Upper lobe of left lung (tissue), 6 donors: Measurements from ENCODE around the gene FGF9. TPM values are rescaled to one million over a fixed set of nuclear protein-coding genes. Genes with fewer than 3 reads are reported as not detected.
A peak's percentile ranks its signal among the peaks of the same experiment; 100 is the strongest.

Source experiments
- ATAC-seq, 2 donors: fragments of 200-7000 bp; cut with Tn5 transposase; one replicate each; pipeline ENCODE4 v1.9.1; 2022; ENCODE audit warnings: mild to moderate bottlenecking in 2 of 2, moderate library complexity in 2 of 2; ENCODE audit not compliant: low FRiP score in 2 of 2
- DNase-seq, 2 donors: peaks; one replicate each; pipeline ENCODE4 v3.0.0-alpha.2; 2019 to 2020
- H3K27ac ChIP-seq, 4 donors: fragments of 200-600 bp; sonication (generic); one replicate each; pipeline ENCODE4 v1.5.1; 2016 to 2019
- H3K27me3 ChIP-seq, 4 donors: fragments of 200-600 bp; sonication (generic); one replicate each; pipeline ENCODE4 v1.5.1; 2017 to 2019
- H3K36me3 ChIP-seq, 4 donors: fragments of 200-600 bp; sonication (generic); one replicate each; pipeline ENCODE4 v1.5.1; 2016 to 2019
- H3K4me1 ChIP-seq, 4 donors: fragments of 200-600 bp; sonication (generic); one replicate each; pipeline ENCODE4 v1.5.1; 2018 to 2019
- H3K4me3 ChIP-seq, 4 donors: fragments of 200-600 bp; sonication (generic); one replicate each; pipeline ENCODE4 v1.5.1; 2017 to 2019; ENCODE audit warnings: mild to moderate bottlenecking in 2 of 4, moderate library complexity in 1 of 4
- H3K9me3 ChIP-seq, 4 donors: fragments of 200-600 bp; sonication (generic); one replicate each; pipeline ENCODE4 v1.5.1; 2018 to 2019
- CTCF ChIP-seq, 6 experiments: fragments of 450-650 bp in 4 of 6; fragments of 200-600 bp in 2 of 6; sonication (generic) in 2 of 6; IDR thresholded peaks; one replicate each; pipeline ENCODE4 v1.5.1; 2016 to 2019; ENCODE audit warnings: antibody characterized with exemption in 6 of 6
- EP300 ChIP-seq, 4 donors: sonication (generic); formaldehyde crosslinking; IDR thresholded peaks; one replicate each; pipeline ENCODE4 v1.5.1; 2017; ENCODE audit warnings: antibody characterized with exemption in 4 of 4, control low read depth in 2 of 4
- POLR2A ChIP-seq, 4 donors: fragments of 450-650 bp; IDR thresholded peaks; one replicate each; pipeline ENCODE4 v1.5.1; 2016 to 2017; ENCODE audit warnings: antibody characterized with exemption in 4 of 4, mild to moderate bottlenecking in 2 of 4
- POLR2AphosphoS5 ChIP-seq, 2 donors: sonication (generic); formaldehyde crosslinking; IDR thresholded peaks; one replicate each; pipeline ENCODE4 v1.5.1; 2017; ENCODE audit warnings: antibody characterized with exemption in 2 of 2
- WGBS, 2 donors: methylation state at CpG; one replicate each; pipeline ENCODE4 v1.1.5; 2017 to 2018; 5-methylcytosine and 5-hydroxymethylcytosine counted together
- total RNA-seq, 6 donors: library from RNA; depleted of rRNA in 4 of 6; stranded (reverse); fragments of >200 nt in 4 of 6; gene quantifications; one replicate each; pipeline versions ENCODE4 v1.1.0 to v1.2.1, GENCODE V29; 2016 to 2021
- donor health status: DM: no; HTN: no; CAD: no; lungs with moderate emphysema.
- donor health status: DM: no; HTN: yes; CAD: no; lungs with severe emphysema.

The FGF9 gene
- total RNA-seq, 6 donors from 2014 or later = 0.11 to 3.6 (median 0.79) TPM; not detected in 1

GRCh38 chr13:21673789-21674489 lies 3.1 kb downstream of the FGF9 start:
- H3K27ac ChIP-seq = peak overlapping the region in 2 of 4 donors; percentile 10 to 65
- DNase-seq = peak in 1 of 2 donors; percentile 92
- 0 to 1% methylated on average over 12 to 58 of the region's 77 CpGs for WGBS, 2 donors

GRCh38 chr13:21674490-21675009 lies 3.7 kb downstream of the FGF9 start:
- H3K9me3 ChIP-seq = no peaks in the 10 kb centered on the region
- ATAC-seq = no peak
- TF ChIP-seq EP300 (IDR thresholded peaks at IDR 0.05) = no peak
- peaks cover 0 to 34% (median 15%) of the 10 kb centered on the region in 4 donors for H3K27me3 ChIP-seq
- 0 to 5% methylated on average over 21 to 32 of the region's 36 CpGs for WGBS, 2 donors
- peak overlapping the region in 2 of 4 donors; percentile 10 to 68 for H3K27ac ChIP-seq
- peaks cover 42 to 63% (median 48%) of the 10 kb centered on the region in 4 donors for H3K4me1 ChIP-seq
- peak overlapping the region; percentile 58 to 74 (median 65) for H3K4me3 ChIP-seq
- DNase-seq = peak in 1 of 2 donors; percentile 73
- no peaks in the 10 kb centered on the region for H3K36me3 ChIP-seq

More at GRCh38 chr13:21673789-21674489, 3.1 kb downstream of the FGF9 start:
- peaks cover 48 to 69% (median 54%) of the 10 kb centered on the region in 4 donors for H3K4me1 ChIP-seq
- peaks cover 0 to 39% (median 15%) of the 10 kb centered on the region in 4 donors for H3K27me3 ChIP-seq
- H3K36me3 ChIP-seq = no peaks in the 10 kb centered on the region
- H3K4me3 ChIP-seq = peak overlapping the region; percentile 58 to 74 (median 65)
- H3K9me3 ChIP-seq = no peaks in the 10 kb centered on the region
- ATAC-seq = peak; percentile 57 to 58
- TF ChIP-seq POLR2AphosphoS5 (IDR thresholded peaks at IDR 0.05) = no peak

- Histone ChIP-seq H3K4me1 (peaks cover 38 to 55% (median 41%) of the 10 kb centered on the region in 4 donors), H3K9me3 (no peaks in the 10 kb centered on the region), H3K27me3 (peaks cover 0 to 34% (median 15%) of the 10 kb centered on the region in 4 donors), H3K27ac (peak overlapping the region in 1 of 4 donors; percentile 68), H3K4me3 (peak overlapping the region in 3 of 4 donors; percentile 58 to 74 (median 70)), H3K36me3 (no peaks in the 10 kb centered on the region)
- ATAC-seq (peak in 1 of 2 donors; percentile 32), DNase-seq (peak; percentile 58 to 90)
- 2% methylated on average over 42 to 62 of the region's 62 CpGs for WGBS, 2 donors
- TF ChIP-seq CTCF (IDR thresholded peaks at IDR 0.05) (no peak), POLR2AphosphoS5 (IDR thresholded peaks at IDR 0.05) (no peak), POLR2A (IDR thresholded peaks at IDR 0.05) (no peak), EP300 (IDR thresholded peaks at IDR 0.05) (no peak)
These were observed 4.5 kb downstream of the FGF9 start for GRCh38 chr13:21675095-21675991.

- Histone ChIP-seq H3K36me3 (no peaks in the 10 kb centered on the region), H3K27ac (no peak overlapping the region), H3K9me3 (no peaks in the 10 kb centered on the region), H3K4me3 (no peak overlapping the region), H3K27me3 (peaks cover 0 to 34% (median 15%) of the 10 kb centered on the region in 4 donors), H3K4me1 (peaks cover 29 to 45% (median 33%) of the 10 kb centered on the region in 4 donors)
- 31 to 50% methylated on average over 5 to 6 of the region's 6 CpGs for WGBS, 2 donors
- peak in 1 of 6 experiments; percentile 19 for TF ChIP-seq CTCF (IDR thresholded peaks at IDR 0.05)
- no peak for TF ChIP-seq POLR2A (IDR thresholded peaks at IDR 0.05)
- TF ChIP-seq POLR2AphosphoS5 (IDR thresholded peaks at IDR 0.05) = no peak
- TF ChIP-seq EP300 (IDR thresholded peaks at IDR 0.05) = no peak
- ATAC-seq = peak in 1 of 2 donors; percentile 76
- peak in 1 of 2 donors; percentile 70 for DNase-seq
These were observed 5.7 kb downstream of the FGF9 start for GRCh38 chr13:21676611-21677021.

- DNase-seq = no peak
- no peak for ATAC-seq
- TF ChIP-seq POLR2AphosphoS5 (IDR thresholded peaks at IDR 0.05) = no peak
- TF ChIP-seq POLR2A (IDR thresholded peaks at IDR 0.05) = no peak
- no peak for TF ChIP-seq EP300 (IDR thresholded peaks at IDR 0.05)
- TF ChIP-seq CTCF (IDR thresholded peaks at IDR 0.05) = no peak
- H3K9me3 ChIP-seq = no peaks in the 10 kb centered on the region
- peaks cover 0 to 34% (median 14%) of the 10 kb centered on the region in 4 donors for H3K27me3 ChIP-seq
- WGBS, 2 donors = 44 to 70% methylated on average over 3 of the region's 3 CpGs
- H3K27ac ChIP-seq = no peak overlapping the region
- no peak overlapping the region for H3K4me3 ChIP-seq
- H3K36me3 ChIP-seq = no peaks in the 10 kb centered on the region
- H3K4me1 ChIP-seq = peaks cover 27 to 39% (median 29%) of the 10 kb centered on the region in 4 donors
These were observed 6.3 kb downstream of the FGF9 start for GRCh38 chr13:21677075-21677623.
